Colon (tissue), 2 donors: ENCODE results near the gene ST3GAL6.

ENCODE experiments used
- FAIRE-seq: peaks from 2 replicates; lab custom pipeline; 2012; peaks lifted over from hg19 to GRCh38; lab: Jason Lieb, UNC
- donor health status: control.
- donor health status: control.

Gene ST3GAL6

DNA sequence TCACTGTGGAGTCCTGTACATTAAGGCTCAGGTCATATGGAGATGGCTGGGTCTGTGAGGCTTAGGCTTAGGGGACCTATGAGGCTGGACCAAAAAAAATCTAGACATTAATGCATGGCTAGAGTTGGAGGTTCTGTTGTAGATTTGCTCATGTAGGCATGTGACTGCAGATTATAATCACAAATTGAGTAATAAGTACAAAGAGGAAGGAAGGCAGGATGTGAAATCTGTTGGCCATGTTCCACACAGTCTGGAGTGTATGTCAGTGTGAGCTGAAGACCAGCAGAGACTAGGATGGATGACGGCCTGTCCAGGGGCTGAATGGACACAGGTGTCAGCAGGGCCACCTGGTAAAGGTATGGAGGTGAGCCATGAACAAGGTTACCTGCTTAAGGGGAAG, at the start of gene ST3GAL6:
ST3GAL6 (plus strand) TSS at position 265 of the 400 bp plus-strand sequence. CDS start 5,101 bp downstream, outside the sequence.
- no peak for FAIRE-seq

GRCh38 chr3:98713984-98714383, 49.2 kb upstream of the ST3GAL6 start:
- no peak for FAIRE-seq

DNA sequence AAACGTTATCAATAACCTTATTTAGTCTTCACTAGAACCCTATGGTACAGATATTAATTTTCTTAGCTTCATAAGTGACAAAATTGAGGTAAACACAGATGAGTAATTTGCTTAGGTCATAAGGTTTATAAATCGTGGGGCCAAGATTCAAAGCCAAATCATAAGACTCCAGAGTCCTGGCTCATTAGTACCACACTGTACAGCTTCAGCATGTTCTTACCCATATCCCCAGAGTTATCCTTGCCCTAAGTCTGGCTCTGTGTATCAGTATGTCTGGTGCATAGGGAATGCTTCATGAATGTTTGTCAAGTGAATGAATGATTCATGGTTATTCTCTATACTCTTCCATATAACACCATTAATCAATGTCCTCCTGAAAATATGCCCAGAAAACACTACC, 45.6 kb upstream of the ST3GAL6 start:
- no peak for FAIRE-seq

DNA sequence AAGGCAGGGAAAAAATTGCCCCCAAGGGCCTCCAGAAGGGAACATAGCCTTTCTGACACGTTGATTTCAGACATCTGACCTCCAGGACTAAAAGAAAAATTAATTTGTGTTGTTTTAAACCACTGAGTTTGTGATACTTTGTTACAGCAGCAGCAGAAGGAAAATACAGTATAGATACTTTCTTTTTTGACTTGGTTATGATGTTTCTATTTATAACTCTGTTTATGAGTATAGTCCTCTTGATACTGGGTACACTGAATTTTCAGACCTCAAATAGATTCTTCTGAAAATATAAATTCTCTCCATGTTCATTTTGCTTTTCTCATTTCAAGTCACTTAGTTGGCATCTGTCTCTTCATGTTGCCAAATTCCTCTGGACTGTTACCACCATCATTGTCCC, 44.4 kb upstream of the ST3GAL6 start:
- no peak for FAIRE-seq

DNA sequence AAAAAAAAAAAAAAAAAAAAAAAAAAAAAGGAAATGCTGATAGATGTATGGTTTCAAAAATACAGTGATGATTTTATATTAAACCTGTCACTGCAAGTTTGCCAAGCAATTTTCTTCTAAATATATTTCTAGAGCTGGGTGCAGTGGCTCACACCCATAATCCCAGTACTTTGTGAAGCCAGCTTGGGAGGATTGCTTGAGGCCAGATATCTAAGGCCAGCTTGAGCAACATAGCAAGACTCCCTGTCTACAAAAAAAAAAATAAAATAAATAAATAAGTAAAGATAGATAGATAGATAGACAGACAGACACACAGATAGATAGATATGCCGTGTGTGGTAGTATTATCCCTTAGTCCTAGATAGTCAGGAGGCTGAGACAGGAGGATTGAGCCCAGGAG, 41.4 kb upstream of the ST3GAL6 start:
- FAIRE-seq: no peak

- no peak for FAIRE-seq
Observed at GRCh38 chr3:98722389-98722788, 40.8 kb upstream of the ST3GAL6 start.

- FAIRE-seq: no peak
Observed at GRCh38 chr3:98725352-98725751, 37.8 kb upstream of the ST3GAL6 start.

- FAIRE-seq: no peak
Observed at GRCh38 chr3:98726084-98726483, 37.1 kb upstream of the ST3GAL6 start.

DNA sequence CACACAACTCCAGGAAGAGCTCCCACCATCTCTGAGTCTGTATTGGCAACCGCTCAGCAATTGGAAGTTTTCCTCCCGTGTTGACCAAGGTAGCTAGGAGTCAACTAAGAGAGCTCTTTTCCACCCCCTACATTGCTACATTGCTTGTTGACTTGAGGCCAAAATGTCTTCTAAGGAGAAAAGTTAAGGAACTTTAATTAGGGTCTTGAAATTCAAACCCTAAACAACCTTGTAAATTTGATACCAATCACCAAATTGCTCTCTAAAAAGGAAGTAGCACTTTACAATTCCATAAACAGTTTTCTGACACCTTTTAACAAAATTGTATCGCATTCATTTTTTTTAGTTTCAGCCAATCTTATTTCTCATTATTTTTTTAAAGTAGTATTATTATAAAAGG, 35.5 kb upstream of the ST3GAL6 start:
- no peak for FAIRE-seq

DNA sequence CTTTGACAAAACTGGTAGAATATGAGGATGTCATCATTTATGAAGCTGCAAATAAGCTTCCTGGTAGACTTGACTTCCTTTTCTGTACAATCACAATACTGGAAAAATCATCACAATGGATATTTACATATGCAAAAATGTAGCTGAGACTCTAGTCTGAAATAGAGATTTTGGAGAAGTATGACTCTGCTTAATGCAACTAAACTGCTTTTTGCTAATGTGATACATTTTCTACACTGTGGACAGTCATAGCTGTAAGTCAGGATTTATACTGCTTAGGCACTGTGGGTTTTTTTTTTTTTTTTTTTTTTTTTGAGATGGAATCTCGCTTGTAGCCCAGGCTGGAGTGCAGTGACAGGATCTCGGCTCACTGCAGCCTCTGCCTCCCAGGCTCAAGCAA, 34.5 kb upstream of the ST3GAL6 start:
- no peak for FAIRE-seq

- no peak for FAIRE-seq
Observed at GRCh38 chr3:98730338-98730737, 32.8 kb upstream of the ST3GAL6 start.

- FAIRE-seq: no peak
Observed at GRCh38 chr3:98730886-98731537, 32.1 kb upstream of the ST3GAL6 start.

DNA sequence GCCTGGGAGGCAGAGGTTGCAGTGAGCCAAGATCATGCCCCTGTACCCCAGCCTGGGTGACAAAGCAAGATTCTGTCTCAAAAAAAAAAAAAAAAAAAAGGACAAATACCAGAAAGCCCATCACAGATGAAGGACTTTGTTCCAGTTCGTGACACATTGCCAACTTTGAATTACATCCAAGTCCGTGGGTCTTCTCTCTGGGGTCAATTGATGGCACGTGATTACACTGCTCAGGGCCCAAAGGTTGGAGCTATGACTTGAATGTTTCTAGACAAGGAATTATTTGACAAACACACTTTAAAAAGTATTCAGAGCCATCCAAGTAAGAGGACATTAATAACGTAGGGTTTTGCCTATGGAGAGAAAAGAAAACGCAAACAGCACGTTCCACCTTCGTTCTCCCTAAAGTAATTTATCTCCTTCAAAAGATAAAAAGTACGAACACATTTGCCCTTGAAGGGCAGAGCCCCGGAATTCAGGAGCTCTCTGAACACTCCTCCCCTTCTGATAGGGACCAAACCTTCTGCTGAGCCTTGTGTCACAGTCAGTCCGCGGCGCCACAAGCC, 31.3 kb upstream of the ST3GAL6 start:
- no peak for FAIRE-seq

GRCh38 chr3:98732286-98733052, 30.7 kb upstream of the ST3GAL6 start:
- no peak for FAIRE-seq

DNA sequence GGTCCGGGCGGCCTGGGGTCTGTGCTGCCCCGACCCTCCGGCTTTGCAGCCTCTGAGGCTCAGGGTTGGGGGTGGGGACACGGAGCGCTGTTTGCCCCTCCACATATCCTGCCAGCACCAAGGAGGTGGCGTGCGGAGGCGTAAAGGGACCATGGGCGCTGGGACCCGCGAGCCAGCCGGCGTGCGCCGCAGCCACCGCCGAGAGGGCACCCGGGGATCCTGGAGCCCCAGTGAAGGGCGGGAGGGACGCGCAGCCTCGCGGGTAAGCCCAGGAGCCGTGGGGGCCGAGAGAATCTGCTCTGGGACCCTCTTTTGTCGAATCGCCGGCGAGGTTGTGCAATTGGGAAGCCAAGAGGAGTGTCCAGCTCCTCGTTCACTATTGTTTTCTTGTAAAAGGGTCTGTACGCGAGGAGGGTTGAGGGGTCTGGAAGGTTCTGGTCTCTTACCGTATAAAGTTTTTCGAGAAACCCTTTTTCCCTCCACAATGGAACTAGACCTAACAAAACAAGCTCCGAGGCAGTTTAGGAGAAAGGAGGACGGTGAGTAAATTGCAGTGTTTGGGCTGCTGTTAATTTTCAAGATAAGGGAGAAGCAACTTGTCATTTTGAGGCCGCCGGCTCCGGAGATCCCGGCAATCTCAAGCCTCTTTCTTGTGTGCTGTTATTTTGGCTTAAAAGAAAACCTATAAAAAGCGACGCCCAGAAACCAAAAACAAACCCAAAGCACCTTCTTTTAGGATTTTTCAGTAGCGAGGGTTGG, 29.9 kb upstream of the ST3GAL6 start:
- FAIRE-seq: no peak

DNA sequence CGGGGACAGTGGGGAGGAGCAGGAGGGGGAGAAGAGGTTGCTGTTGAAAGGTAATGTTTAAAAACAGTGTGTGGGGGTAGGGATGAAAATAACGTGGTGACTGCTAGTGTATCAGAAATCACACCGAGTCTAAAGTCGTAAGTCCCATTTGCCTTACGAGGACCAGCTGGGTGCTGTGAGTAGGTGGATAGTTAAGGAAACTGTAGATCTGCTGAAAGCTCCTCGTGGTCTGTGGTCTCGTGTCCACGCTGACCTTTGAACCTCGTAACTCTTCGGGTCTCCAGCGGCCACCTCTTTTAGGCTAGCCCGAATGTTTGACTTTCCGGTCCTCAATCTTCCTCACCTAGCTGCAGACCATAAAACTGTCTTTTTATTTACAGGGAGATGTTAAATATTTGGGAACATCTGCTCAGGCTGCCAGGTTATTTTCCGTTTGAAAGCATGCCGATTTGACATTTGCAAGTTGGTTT, 29.3 kb upstream of the ST3GAL6 start:
- no peak for FAIRE-seq

GRCh38 chr3:98734306-98734705, 28.8 kb upstream of the ST3GAL6 start:
- no peak for FAIRE-seq

DNA sequence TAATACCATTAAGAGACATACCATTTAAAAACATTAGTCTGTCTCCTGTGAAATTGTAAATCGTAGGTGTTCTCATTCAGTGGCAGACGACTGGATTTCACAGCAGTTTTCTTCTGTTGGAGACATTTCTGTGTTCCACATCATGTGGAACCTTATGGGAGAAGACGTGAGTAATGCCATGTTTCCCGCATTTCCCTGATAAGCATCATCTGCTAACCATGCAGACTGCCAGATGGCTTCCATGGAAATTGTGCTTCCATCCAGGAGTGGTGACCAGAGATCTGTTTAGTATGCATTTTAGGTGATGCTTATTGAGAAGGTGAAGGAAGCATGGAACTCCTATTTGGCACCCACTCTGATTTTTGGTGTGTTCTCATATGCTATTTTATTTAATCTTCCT, 28.4 kb upstream of the ST3GAL6 start:
- no peak for FAIRE-seq

GRCh38 chr3:98735296-98735695, 27.8 kb upstream of the ST3GAL6 start:
- no peak for FAIRE-seq

- FAIRE-seq: no peak
Observed at GRCh38 chr3:98735761-98736269, 27.3 kb upstream of the ST3GAL6 start.

GRCh38 chr3:98737301-98737700, 25.8 kb upstream of the ST3GAL6 start:
- FAIRE-seq: no peak

DNA sequence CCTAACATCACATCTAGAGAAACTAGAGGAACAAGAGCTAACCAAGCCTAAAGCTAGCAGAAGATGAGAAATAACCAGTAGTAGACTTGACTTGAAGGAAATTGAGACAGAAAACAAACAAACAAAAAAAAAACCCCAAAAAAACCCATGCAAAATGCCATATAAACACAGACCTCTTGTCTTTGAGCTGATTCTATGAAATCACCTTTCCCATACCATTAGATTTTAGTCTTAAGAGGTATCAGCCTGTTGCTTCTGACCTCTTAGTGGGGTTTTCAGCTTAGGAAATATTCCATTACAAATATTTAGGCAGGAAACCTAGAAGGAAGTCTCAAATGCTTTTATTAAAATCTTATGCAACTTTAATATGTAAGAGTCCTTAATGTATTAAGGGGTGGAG, 23.9 kb upstream of the ST3GAL6 start:
- FAIRE-seq: no peak
